Measurements from ENCODE around the gene ENTPD1.

Gene ENTPD1

DNA sequence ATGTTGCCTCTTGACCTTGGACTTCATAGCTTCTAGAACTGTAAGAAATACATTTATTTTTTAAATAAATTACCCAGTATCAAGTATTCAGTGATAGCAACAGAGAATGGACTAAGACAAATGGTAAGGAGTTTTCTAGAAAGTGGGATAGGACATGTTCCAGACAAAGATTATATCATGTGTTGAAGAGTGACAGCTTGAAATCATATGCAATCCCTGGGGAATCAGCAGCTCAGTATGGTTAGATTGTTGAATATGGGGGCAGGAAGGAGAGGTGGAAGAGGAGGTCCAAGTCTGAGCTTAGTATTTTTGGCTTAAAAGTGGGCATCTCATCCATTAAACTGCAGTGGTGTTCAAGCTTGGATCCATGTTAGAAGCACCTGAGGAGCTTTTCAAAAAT, 74.1 kb downstream of the ENTPD1 start:
- H3K36me3 ChIP-seq: no peaks in the 10 kb centered on the region
- TF ChIP-seq, protein P1, sequence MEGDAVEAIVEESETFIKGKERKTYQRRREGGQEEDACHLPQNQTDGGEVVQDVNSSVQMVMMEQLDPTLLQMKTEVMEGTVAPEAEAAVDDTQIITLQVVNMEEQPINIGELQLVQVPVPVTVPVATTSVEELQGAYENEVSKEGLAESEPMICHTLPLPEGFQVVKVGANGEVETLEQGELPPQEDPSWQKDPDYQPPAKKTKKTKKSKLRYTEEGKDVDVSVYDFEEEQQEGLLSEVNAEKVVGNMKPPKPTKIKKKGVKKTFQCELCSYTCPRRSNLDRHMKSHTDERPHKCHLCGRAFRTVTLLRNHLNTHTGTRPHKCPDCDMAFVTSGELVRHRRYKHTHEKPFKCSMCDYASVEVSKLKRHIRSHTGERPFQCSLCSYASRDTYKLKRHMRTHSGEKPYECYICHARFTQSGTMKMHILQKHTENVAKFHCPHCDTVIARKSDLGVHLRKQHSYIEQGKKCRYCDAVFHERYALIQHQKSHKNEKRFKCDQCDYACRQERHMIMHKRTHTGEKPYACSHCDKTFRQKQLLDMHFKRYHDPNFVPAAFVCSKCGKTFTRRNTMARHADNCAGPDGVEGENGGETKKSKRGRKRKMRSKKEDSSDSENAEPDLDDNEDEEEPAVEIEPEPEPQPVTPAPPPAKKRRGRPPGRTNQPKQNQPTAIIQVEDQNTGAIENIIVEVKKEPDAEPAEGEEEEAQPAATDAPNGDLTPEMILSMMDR (IDR thresholded peaks at IDR 0.05; ENCODE audit: low read depth, low read length): no peak

DNA sequence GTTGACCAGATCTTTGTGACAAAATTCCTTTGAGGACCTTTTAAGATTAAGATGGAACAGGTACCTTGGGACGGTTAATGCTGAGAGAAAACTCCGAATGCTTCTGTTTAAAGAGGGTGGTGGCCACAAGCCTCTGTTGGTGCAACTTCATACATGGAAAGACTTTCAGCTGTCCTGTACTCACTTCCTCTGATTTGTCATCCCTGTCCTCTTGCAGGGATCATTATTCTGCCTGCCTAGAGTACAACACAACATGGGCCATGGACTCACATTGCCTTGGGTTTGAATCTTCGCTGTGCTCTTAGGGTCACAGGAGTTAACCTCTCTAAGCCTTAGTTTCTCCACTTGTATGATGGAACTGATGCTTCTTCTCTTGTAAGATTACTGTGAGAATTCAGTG, 75.1 kb downstream of the ENTPD1 start:
- DNase-seq: no peak
- no peaks in the 10 kb centered on the region for H3K27me3 ChIP-seq
- TF ChIP-seq, protein P1 (IDR thresholded peaks at IDR 0.05; ENCODE audit: low read depth, low read length): no peak

More for the DNA sequence above, 74.1 kb downstream of the ENTPD1 start:
- H3K4me3 ChIP-seq (ENCODE audit: low read depth, low read length): no peak overlapping the region
- H3K9me3 ChIP-seq: no peaks in the 10 kb centered on the region
- no peak for DNase-seq
- H3K27me3 ChIP-seq: no peaks in the 10 kb centered on the region
- H3K4me1 ChIP-seq: no peaks in the 10 kb centered on the region

DNA sequence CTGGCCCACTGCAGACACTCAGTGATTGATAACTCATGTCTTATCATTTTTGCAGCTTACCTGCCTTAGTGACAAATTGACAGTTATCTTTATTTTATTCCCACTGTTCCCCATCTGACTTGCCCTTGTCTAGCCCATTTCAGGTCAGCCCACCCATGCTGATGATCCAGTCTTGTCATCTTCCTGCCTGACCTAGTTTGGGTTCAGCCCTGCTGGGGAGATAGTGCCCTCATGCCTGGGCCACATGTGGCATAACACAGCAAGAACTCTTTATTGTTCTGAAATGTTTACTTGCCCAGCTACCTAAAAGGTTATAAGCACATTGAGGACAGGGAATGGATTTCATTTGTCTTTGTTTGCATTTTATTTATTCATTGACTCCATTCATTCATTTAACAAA, 75.6 kb downstream of the ENTPD1 start:
- no peaks in the 10 kb centered on the region for H3K36me3 ChIP-seq
- no peaks in the 10 kb centered on the region for H3K4me1 ChIP-seq
- H3K9me3 ChIP-seq: no peaks in the 10 kb centered on the region
- H3K4me3 ChIP-seq (ENCODE audit: low read depth, low read length): no peak overlapping the region
- H3K27me3 ChIP-seq: no peaks in the 10 kb centered on the region
- no peak for DNase-seq
- TF ChIP-seq, protein P1 (IDR thresholded peaks at IDR 0.05; ENCODE audit: low read depth, low read length): no peak

More for the DNA sequence above, 75.1 kb downstream of the ENTPD1 start:
- no peak overlapping the region for H3K4me3 ChIP-seq (ENCODE audit: low read depth, low read length)
- H3K4me1 ChIP-seq: no peaks in the 10 kb centered on the region
- H3K9me3 ChIP-seq: no peaks in the 10 kb centered on the region
- H3K36me3 ChIP-seq: no peaks in the 10 kb centered on the region

DNA sequence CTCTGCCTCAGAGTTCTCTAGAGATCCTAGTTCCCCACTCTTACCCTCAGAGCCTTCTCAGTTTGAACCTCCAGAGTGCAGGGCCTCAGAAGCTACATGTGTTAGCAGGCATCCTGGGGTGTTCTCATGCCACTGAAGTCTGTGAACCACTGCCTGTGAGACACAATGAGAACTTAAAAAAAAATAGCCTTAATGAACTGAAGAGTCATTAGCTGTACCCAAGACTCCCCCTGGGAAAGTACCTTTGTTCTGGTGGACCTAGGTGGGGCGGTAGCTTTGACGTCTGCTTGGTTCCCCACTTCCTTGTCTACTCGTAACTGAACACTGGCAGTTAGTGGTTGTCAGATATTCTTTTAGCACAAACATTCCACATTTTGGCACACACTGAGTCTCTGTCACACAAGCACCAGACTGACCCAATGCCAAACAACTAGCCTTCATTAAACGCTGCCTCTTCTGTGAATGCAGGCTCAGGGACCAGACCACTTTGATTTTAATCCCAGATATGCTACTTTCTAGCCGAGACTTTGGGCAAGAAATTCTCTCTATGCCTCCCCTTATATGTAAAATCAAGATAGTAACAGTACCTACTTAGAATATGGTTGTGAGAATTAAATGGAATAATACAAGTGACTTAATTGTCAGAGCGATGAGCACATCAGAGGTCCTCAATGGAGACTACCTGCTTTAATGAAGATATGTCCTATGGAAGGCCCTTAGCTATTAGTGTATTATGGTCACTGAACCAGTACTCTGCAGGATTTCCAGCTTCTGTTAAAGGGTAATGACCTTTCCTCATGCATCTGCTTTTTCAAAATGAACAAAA, 76.5 kb downstream of the ENTPD1 start:
- Histone ChIP-seq H3K9me3 (no peaks in the 10 kb centered on the region), H3K4me3 (ENCODE audit: low read depth, low read length) (no peak overlapping the region), H3K36me3 (no peaks in the 10 kb centered on the region), H3K4me1 (no peaks in the 10 kb centered on the region), H3K27me3 (no peaks in the 10 kb centered on the region)
- TF ChIP-seq, protein P1 (IDR thresholded peaks at IDR 0.05; ENCODE audit: low read depth, low read length): no peak
- DNase-seq: no peak

DNA sequence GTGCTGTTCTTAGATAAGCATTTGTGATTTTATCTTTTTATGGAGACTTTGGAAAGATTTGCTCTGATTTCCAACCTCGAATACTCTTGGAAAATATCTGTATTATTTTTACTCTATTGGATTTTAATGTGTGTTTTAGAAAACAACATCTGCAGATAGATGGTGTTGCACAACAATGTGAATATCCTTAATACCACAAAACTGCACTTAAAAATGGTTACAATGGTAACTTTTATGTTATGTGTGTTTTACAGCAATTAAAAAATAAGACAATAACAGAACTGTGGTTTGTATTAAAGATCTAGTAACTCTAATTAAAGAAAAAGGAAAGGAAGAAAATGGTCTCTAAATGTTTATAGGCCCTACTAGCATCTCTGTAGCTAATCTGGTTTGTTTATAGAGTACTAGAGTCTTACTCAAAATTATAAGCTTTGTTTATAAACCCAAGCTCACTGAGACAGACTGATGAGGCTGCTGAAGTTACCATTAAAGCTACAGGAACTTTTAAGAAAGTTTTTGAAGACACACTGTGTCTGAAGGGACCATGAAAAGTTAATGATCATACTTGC, 77.2 kb downstream of the ENTPD1 start:
- Histone ChIP-seq H3K4me1 (no peaks in the 10 kb centered on the region), H3K9me3 (no peaks in the 10 kb centered on the region), H3K27me3 (no peaks in the 10 kb centered on the region), H3K36me3 (no peaks in the 10 kb centered on the region), H3K4me3 (ENCODE audit: low read depth, low read length) (no peak overlapping the region)
- TF ChIP-seq, protein P1 (IDR thresholded peaks at IDR 0.05; ENCODE audit: low read depth, low read length): no peak
- no peak for DNase-seq

DNA sequence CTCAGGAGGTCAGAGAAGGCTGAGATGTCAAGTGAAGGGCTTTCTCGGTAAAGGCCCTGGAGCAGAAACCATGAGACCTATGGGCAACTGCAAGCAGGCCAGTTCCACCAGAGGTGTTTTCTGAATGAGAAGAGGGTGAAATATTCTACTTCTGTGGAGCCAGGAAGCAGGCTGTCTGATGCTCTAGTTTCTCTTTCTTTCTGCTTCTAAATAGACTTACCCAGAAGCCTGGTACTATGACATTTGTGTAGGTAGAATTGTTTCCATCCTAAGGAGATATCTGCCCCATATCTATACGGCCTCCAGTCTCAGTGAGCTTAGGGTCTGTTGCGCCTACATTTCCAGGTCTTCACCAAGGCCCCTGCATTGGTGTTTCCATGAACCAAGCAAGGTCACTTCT, 78.4 kb downstream of the ENTPD1 start:
- H3K36me3 ChIP-seq: no peaks in the 10 kb centered on the region
- TF ChIP-seq, protein P1 (IDR thresholded peaks at IDR 0.05; ENCODE audit: low read depth, low read length): no peak
- H3K27me3 ChIP-seq: no peaks in the 10 kb centered on the region
- no peaks in the 10 kb centered on the region for H3K4me1 ChIP-seq
- H3K4me3 ChIP-seq (ENCODE audit: low read depth, low read length): no peak overlapping the region
- H3K9me3 ChIP-seq: no peaks in the 10 kb centered on the region
- DNase-seq: no peak

All from BE2C (cell line).